Cardiac septum (tissue), 1 donor: Measurements from ENCODE around the gene DLGAP3. TPM values are rescaled to one million over a fixed set of nuclear protein-coding genes. Genes with fewer than 3 reads are reported as not detected.

Source experiments
- DNase-seq: peaks from one replicate; pipeline ENCODE4 v3.0.0-alpha.2; 2020; ENCODE audit warnings: low spot score
- intact Hi-C: fragments of 100-400 bp; cut with DNase I; formaldehyde crosslinking; loops from one replicate; pipeline ENCODE4 v1.14.0; 2022
- total RNA-seq: library from RNA; stranded (reverse); fragmentation: NEBNext Ultra II Directional; extraction: Animal tissue kit (Norgen Biotek cat#: 25700); gene quantifications from one replicate; pipeline ENCODE4 v1.2.1, GENCODE V29; 2021
- donor health status: DM: no; HTN: no; CAD: no.

The DLGAP3 gene
- total RNA-seq, 1 donor from 2014 or later, result 0.11 TPM

DNA sequence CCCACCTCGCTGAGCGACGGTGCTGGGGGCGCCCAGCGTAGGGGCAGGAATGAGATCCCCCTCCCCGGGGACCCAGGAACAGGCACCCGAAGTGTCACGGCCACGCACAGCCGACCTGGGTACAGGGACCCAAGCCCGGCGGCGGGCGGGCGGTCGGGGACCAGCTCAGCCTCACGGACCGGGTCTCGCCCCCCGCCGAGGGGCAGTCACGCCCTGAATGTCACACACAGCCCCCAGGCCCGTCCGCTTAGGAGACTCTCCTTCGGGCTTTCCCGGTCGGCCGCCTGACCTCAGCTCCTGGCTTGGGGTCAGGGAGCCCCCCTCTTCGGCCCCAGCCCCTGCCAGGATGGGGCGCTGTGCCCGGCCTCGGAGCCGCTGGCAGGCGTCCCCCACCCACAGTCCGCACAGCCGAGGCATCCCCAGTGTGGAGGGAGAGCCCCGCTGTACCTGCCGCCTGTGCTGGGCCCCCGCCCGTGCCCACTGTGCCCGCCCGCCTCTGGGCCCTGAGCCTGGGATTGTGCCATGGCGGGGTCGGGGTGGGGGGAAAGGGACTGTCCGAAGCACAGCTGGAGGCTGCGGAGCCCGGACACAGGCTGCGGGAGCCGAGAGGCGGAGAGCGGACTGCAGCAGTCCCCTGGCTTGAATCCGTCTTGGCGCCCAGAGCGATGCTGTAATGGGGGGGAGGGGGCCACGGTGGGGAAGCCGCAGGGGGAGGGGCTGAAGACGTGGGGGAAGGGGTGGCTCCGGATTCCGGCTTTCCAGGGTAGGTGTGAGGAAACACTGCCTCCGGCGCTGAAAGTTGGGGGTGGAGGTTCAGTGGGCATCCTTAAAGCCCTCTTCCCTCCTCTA lies 627 bp upstream of the DLGAP3 start:
- DNase-seq, result no peak
- intact Hi-C loops, result no loop called here

DNA sequence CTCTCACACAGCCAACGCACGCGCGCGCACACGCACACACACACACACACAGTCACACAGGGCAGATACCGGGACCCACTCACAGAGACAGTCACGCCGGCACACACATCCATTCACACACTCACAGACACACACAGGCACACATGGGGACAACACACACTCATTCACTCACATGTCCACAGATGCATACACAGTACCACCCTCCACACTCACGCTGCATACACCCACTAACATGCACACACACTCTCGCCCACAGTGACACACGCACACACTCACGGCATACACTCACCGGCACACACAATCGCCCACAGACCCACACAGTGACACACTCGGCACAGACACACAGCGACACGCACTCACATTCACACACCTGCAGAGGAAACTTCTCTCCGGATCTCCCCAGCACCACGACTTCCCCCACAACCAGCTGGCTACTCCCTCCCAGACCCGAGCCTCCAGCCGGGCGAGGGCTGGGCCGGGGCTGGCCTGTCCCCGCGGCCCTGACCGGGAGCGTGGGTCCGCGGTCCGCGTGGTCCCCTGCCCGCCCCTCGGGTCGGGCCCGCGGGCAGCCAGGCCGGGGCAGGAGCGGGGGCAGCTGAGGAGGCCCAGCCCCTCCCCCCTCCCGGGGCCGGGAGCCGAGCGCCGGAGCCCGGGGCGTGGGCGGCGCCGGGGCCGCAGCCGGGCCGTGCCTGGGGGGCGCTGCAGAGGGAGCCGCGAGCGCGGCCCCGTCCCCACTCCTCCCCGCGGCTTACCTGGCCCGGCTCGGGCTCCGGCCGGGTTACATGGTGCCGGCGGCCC lies 552 bp downstream of the DLGAP3 start:
- intact Hi-C loops, result no loop called here
- DNase-seq, result no peak

DNA sequence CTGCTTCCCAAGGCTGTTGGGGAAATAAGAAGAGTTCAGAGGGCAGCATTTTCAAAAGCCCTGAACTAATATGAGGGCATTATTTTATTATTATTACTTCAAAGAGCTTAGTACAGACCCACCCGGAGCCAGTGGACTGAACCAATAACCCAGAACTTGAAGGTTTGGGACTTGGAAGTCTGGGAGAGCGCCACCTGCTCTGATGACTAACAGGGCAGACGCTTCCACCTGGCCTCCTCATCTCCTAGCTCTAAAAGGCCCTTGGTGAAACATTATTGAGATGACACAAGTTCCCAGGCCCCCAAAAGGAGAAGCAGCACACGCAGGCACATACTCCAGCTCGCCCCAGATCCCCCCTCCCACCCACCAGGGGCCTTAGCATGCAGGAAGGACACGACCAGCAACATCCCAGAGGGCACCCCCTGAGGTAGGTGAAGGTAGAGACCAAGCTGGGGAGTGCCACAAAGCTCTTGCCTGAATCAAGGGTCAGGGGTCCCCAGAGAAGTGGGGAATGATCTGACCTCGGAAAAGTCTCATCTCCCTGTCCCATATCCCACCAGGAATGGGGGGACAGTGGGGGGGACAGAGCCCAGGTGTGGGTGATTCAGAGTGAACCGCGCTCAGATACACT lies 1.3 kb downstream of the DLGAP3 start:
- intact Hi-C loops, result no loop called here
- no peak for DNase-seq

DNA sequence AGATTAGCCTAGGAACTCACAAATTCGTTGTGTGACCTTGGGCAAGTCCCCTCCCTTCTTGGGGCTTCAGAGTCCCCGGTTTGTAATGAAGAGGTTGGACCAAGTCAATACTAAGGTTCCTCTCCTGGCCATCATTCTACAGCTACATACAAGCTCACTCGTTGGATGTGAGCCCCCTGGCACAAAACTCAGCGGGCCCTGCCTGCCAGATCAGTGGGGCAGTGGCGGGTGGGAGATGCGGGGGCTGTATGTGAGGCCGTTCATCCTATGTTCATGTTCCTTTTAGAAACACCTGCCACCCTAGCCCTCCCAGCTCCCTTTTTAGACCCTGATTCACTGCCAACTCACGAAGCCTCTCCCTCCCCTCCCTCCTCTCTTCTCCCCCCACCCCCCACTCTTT lies 2.1 kb downstream of the DLGAP3 start:
- intact Hi-C loops, result no loop called here
- no peak for DNase-seq

DNA sequence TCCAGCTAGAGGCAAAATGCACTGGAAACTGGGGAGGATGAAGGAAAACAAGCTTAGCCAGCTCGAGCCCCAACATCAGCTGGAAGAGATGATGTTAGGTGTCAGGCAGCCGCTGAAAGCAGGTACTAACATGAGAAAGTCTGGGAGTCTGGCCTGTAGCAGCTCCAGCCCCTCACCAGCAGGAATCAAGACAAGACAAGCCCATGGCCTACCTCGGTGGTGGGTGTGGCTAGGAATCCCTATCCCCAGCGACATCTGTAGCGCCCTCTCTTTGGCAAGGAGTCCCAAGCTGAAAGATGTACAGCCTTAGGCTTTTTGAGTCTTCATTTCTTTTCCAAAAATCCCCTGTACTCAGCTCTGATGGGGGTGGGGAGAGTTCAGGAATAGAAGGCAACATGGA lies 2.6 kb downstream of the DLGAP3 start:
- DNase-seq, result no peak
- intact Hi-C loops, result no loop called here

DNA sequence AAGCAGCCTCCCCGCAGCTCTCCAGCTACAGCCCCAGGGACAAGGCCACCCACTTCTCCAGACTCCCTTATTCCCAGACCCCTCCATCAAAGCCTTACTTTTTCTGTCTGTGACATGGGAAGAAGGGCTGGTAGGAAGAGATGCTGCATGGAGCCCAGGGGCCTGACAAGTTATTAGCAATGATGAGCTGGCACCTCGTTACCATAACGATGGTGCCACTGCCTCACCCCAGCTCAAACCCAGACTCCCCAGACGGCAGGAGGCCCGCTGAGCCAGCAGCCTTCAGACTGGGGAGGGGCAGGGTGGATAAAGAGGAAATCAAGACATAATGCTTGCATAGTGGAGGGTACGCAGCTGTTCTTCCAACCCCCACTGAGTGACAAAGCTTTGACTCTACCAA lies 3.3 kb downstream of the DLGAP3 start:
- no peak for DNase-seq
- intact Hi-C loops, result no loop called here

DNA sequence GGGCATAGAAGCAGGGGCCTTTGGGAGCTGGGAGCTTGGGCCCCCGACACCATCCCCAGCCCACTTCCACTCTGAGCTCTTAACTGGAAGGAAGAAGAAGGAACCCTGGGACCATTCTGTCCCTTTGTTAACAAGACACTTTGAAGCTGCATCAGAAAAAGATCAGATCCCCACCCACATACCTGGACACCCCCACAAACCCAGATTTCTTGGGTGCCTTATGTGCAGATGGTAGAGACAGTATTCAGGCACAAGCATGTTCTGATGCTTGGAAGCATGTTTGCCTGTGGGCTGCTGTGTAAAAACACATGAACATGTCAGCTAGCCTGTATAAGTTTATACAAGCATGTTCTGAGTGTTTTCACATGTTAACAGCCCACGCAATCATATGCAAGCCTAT lies 3.7 kb downstream of the DLGAP3 start:
- DNase-seq, result no peak
- intact Hi-C loops, result no loop called here

DNA sequence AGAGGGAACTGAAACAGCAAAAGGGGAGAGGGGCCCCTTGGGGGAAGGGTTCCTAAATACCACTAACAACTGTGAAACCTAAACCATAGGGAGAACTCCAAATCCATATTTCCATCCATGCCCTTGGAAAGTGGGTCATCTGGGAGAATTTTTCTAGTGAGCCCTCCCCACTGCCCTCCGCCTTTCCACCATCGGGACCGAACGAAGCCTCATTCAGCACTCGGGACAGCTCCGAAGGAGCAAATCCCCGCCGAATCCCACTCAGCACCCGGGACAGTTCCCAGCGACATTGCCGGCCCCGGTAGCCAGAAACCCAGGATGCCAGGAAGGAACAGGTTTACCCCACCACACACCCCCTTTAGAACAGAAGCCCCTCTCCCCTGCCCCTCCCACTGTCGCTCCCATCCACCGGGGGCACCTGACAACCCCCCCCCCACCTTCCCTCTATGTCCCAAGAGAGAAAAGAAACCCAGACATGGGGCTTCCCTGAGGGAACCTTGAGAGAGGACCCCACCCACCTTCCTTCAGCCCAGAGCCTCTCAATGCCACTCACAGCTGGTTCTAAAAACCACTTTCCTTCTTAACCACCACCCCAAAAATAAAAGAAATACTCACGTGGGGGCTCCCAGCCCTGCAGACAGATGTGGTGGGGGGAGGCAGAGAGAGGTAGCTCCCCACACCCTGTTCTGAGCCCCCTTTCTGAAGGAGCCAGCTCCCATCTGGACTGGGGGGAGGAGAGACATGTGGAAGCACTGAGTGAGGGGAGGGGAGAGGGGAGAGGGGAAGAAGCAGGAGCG lies 4.5 kb downstream of the DLGAP3 start:
- intact Hi-C loops, result no loop called here
- peak; percentile 76 for DNase-seq

DNA sequence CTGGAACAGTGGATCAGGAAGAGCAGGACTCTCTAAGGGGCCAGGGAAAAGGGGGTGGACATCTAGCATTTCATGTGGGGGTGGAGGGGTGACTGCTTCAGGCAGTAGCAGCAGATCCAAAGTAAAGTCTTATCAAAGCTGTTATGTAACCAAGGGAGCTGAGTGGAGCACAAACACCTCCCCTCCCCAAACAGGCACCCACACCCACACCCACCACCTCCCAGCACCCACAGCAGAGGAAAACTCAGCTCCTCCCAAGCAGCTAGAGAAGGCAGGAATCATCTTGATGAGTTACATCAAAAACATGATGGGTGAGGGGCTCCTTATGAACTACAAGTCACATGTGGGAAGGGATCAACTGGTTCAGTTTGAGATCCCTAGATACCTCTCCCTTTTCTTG lies 6.0 kb downstream of the DLGAP3 start:
- intact Hi-C loops, result no loop called here
- DNase-seq, result peak; percentile 66

DNA sequence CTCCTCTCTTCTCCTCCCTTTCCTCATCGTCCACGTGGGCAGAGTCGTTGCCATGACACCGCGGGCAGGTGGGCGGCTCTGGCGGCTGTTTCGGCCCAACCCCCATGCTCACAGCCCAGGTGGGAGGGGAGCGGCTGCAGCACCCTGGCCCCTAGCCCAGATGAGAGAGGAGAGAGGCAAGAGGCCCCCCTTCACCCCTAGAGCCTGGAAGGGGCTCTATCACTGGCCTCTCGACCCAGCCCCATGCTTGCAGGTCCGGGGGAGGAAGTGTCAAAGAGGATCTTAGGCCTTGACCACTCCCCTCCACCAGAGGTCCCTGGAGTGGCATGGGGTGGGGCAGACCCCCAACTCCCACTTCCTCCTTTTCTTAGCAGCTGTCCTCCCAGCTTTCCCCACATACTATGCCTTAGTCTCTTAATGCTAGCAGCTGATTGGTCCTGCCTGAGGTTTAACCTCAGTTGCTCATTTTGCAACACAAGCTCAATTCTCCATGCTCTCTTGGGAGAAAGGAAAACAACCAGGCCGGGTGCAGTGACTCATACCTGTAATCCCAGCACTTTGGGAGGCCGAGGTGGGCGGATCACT lies 10.4 kb downstream of the DLGAP3 start:
- intact Hi-C loops, result no loop called here
- DNase-seq, result no peak

DNA sequence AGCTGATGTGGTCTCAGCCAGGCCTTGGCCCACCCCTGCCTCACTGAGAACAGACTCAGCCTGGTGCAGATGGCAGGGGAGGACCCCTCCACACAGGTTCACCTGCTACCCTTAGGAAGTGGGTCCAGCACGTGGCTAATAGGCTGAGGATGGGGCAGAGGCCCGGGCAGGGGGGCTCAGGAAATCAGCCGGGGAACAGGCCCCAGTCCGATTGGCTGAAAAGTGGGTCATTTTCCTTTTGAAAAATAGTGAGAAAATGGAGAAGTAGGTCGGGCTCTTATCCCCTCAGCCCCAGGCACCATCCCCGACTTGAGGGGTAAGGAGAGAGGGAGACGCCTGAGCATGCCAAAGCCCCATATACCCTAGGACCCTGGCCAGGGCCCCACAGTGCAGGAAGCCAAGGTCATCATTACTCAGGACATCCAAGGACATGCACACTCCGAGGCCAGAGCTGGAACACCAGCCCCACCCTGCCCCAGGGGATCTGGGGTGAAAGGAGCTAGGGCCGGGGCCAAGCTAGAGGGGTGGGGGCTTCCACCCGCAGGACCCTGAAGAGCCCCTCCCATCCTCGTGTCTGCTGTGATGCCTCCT lies 11.0 kb downstream of the DLGAP3 start:
- intact Hi-C loops, result no loop called here
- DNase-seq, result peak; percentile 68

DNA sequence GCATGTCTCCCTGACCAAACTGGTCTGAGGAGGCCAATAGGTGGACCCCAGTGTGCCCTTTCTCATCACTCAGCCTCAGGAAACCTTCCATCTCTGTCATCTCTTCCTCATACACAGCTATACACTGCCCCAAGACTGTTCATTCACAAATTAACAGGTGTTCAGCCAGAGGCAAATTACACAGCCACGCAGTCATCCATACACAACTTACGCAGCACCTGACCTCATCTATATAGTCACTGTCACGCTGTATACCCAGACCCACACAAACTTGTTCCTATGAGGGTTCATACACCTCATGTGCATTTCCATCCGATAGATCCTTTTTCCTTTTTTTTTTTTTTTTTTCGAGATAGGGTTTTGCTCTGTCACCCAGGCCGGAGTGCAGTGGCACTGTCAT lies 12.4 kb downstream of the DLGAP3 start:
- intact Hi-C loops, result no loop called here
- no peak for DNase-seq

DNA sequence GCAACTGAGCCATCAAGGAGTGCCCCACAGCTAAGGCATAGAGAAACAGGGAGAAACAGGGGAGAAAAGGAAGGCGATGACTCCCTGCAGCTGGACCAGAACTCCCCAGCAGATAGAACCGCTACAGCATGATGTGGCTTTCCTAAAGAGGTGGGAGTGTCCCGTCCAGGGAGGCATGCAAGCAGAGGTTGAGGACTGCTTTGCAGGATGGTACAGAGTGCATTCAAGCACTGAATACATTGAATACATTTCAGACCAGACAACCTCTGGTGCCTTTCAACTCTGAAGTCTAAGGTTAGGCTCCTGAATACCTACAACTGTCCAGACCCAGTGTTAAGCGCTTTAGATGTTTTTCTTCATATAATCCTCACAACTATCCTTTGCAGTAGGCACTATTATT lies 13.3 kb downstream of the DLGAP3 start:
- no peak for DNase-seq
- intact Hi-C loops, result no loop called here

DNA sequence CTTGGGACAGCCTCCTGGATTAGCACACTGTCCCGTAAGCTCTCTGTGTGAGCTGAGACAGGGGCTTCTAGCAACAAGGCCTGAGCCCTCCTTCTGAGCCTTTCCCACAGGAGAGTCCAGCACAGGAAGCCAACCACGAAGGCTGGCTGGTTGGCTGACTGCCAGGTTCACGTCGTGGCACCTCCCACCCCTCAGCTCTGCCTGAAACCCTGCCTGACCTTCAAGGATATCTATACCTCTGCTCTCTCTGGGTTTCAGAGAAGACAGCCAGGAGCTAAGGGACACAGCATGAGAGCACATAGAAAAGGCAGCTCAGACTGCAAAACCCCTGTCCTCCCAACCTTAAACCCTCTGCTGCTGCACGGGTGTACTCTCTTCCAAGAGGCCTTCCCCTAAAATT lies 13.9 kb downstream of the DLGAP3 start:
- DNase-seq, result no peak

DNA sequence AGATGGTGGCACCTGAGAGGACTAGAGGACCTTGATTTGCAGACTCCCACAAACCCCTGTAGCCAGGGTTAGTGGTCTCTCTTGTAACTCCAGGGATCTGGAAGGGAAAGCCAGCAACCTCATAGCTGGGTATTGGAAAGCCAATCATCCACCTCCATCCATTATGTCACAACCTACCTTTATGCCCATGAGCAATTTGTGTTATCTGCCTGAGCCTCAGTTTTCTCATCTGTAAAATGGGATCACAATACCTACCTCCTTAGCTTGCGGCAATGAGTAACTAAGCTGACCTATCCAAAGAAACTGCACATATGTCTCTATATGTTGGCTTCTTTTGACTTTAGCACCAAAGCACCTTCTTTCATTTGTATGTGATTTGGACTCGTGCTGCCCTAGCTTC lies 14.5 kb downstream of the DLGAP3 start:
- intact Hi-C loops, result no loop called here
- DNase-seq, result no peak

More for the DNA sequence above, 13.9 kb downstream of the DLGAP3 start:
- intact Hi-C loops, result no loop called here

DNA sequence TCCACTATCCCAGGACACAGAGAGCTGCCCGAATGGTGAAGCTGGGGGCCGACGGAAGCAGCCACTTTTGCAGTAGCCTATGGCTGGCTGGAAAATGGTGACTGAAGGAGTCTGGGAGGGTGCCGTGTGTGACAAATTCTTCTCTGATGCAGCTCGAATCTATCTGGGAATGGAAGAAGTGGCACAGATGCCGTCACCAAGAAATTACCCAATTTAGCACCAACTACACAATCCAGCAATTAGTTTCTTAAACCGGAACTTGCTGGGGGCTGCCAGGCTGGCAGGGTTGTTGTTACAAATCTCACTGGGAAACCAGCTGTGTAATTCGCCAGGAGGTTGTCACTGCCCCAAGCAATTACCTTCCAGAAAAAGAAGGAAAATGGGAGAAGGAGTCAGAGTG lies 18.0 kb downstream of the DLGAP3 start:
- intact Hi-C loops, result no loop called here
- no peak for DNase-seq

DNA sequence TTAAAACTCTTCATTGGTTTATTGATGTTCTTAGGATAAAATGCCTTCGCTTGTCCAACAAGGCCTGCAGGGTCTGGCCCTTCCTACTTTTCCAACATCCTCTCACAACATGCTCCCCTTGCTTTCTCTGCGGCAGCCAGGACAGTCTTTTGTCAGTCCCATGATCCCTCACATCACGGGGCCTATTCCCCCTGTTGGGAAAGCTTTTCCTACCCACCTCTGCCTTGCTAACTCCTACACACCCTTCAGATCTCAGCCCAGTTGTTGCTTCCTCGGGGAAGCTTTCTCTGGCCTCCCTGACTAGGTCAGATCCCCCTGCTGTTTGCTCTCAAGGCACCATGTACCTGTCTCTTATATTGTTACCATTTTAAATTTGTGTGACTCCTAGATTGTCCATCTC lies 19.0 kb downstream of the DLGAP3 start:
- intact Hi-C loops, result no loop called here
- no peak for DNase-seq

DNA sequence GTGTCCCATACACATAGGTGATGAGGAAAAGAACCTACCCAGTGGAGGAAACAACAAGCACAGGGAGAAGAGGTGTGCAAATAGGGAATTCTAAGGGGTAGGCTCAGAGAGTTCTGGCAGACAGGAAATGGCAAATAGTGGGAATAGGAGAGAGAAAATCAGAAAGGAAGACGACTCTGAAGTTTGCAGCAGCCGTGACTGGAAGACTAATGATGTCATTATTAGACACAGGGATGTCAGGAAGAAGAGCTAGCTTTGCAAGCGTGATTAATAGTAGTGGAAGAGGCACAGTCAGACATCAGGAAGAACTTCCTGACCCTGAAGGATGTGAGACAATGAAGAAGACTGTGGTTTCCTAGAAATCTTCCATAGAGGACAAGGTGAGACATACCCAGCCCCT lies 21.1 kb downstream of the DLGAP3 start:
- intact Hi-C loops, result no loop called here
- no peak for DNase-seq

DNA sequence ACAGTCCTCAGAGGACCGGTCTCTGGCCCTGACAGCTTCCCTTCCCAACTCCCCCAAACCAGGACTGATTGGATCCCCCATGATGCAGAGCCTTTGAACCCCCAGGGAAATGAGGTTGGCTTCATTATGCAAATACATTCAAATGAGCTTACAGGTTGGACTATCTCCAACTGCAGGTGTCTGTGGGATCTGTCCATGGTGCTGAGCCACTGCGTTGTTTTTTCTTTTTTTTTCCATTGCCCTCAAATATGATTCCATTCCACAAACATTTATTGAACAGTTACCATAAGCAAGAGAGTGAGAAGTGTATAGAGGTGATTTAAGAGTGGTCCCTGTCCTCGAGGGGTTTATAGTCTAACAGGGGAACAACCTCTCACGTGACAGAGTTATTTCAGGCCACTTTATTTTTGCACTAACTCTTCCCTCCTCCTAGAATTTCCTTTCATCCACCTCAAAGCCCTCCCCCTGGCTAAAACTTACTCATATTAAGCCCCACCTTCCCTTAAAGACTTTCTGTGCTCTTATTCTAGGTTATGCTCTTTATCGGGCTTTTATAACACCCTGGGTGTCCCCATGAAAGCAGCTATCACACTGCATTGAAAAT lies 21.9 kb downstream of the DLGAP3 start:
- DNase-seq, result no peak
- intact Hi-C loops, result no loop called here
